IMR-90 (cell line): ENCODE data around the gene CDKN2A.

Experiments used
- CEBPB ChIP-seq: IDR thresholded peaks from 2 replicates; pipeline ENCODE4 v1.6.1; 2012; ENCODE audit warnings: low read depth, low read length, improper control_type of control experiment
- FOS ChIP-seq: fragments of 150-350 bp; IDR thresholded peaks from 2 replicates; pipeline ENCODE4 v1.6.1; 2016; ENCODE audit warnings: low read depth, low read length
- MAFK ChIP-seq: IDR thresholded peaks from 2 replicates; pipeline ENCODE4 v1.6.1; 2012; ENCODE audit warnings: low read depth, low read length, improper control_type of control experiment
- MAZ ChIP-seq: IDR thresholded peaks from 2 replicates; pipeline ENCODE4 v1.6.1; 2012; ENCODE audit warnings: low read depth, mild to moderate bottlenecking, low read length, improper control_type of control experiment, moderate library complexity, borderline replicate concordance
- MXI1 ChIP-seq: IDR thresholded peaks from 2 replicates; pipeline ENCODE4 v1.6.1; 2012; ENCODE audit warnings: low read depth, mild to moderate bottlenecking, low read length, moderate library complexity, borderline replicate concordance
- NFE2L2 ChIP-seq: fragments of 150-350 bp; IDR thresholded peaks from 2 replicates; pipeline ENCODE4 v1.6.1; 2016; ENCODE audit warnings: low read depth, mild to moderate bottlenecking, low read length
- POLR2A ChIP-seq: IDR thresholded peaks from 2 replicates; pipeline ENCODE4 v1.6.1; 2012; ENCODE audit warnings: mild to moderate bottlenecking, low read depth, low read length
- RAD21 ChIP-seq: IDR thresholded peaks from 2 replicates; pipeline ENCODE4 v1.6.1; 2012; ENCODE audit warnings: low read length, improper control_type of control experiment
- RCOR1 ChIP-seq: IDR thresholded peaks from 2 replicates; pipeline ENCODE4 v1.6.1; 2012; ENCODE audit warnings: mild to moderate bottlenecking, low read length, improper control_type of control experiment; ENCODE audit not compliant: insufficient replicate concordance
- RFX5 ChIP-seq: IDR thresholded peaks from 2 replicates; pipeline ENCODE4 v1.8.0; 2012; ENCODE audit warnings: low read depth, mild to moderate bottlenecking, low read length, moderate library complexity
- TF ChIP-seq, protein P1 (sequence below): conservative IDR thresholded peaks from 2 replicates; pipeline ENCODE4 v1.5.1; 2012; ENCODE audit warnings: mild to moderate bottlenecking, low read depth, low read length, improper control_type of control experiment
- TF ChIP-seq, protein P2 (sequence below): fragments of 150-350 bp; IDR thresholded peaks from 2 replicates; pipeline ENCODE4 v1.6.1; 2017; ENCODE audit warnings: mild to moderate bottlenecking, antibody characterized with exemption, low read length, low read depth
- TF ChIP-seq, protein P3 (sequence below): fragments of 150-350 bp; IDR thresholded peaks from 2 replicates; pipeline ENCODE4 v1.6.1; 2016; ENCODE audit warnings: low read depth, mild to moderate bottlenecking, low read length, moderate library complexity, borderline replicate concordance

DNA sequence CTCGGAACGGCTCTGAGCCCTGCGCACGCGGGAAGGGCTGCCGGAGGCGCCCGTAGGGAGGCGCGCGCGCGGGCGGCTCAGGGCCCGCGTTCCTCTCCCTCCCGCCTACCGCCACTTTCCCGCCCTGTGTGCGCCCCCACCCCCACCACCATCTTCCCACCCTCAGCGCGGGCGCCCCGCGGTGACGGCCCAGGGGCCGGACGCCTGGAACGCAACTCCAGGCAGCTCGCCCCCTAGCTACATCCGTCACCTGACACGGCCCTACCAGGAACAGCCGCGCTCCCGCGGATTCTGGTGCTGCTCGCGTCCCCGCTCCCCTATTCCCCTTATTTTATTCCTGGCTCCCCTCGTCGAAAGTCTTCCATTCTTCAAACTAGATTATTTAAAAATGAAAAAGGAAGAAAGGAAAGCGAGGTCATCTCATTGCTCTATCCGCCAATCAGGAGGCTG lies 389 bp upstream of the CDKN2A start, which contains the start of gene CDKN2B-AS1:
- TF ChIP-seq RCOR1: no peak
- no peak for TF ChIP-seq MAFK
- TF ChIP-seq POLR2A: no peak
- TF ChIP-seq, protein P1, sequence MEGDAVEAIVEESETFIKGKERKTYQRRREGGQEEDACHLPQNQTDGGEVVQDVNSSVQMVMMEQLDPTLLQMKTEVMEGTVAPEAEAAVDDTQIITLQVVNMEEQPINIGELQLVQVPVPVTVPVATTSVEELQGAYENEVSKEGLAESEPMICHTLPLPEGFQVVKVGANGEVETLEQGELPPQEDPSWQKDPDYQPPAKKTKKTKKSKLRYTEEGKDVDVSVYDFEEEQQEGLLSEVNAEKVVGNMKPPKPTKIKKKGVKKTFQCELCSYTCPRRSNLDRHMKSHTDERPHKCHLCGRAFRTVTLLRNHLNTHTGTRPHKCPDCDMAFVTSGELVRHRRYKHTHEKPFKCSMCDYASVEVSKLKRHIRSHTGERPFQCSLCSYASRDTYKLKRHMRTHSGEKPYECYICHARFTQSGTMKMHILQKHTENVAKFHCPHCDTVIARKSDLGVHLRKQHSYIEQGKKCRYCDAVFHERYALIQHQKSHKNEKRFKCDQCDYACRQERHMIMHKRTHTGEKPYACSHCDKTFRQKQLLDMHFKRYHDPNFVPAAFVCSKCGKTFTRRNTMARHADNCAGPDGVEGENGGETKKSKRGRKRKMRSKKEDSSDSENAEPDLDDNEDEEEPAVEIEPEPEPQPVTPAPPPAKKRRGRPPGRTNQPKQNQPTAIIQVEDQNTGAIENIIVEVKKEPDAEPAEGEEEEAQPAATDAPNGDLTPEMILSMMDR: no peak
- no peak for TF ChIP-seq CEBPB
- 0 out of 2 replicates have a peak, but pooled peaks have one; percentile 38 for TF ChIP-seq MXI1
- TF ChIP-seq FOS: no peak
- TF ChIP-seq, protein P2, sequence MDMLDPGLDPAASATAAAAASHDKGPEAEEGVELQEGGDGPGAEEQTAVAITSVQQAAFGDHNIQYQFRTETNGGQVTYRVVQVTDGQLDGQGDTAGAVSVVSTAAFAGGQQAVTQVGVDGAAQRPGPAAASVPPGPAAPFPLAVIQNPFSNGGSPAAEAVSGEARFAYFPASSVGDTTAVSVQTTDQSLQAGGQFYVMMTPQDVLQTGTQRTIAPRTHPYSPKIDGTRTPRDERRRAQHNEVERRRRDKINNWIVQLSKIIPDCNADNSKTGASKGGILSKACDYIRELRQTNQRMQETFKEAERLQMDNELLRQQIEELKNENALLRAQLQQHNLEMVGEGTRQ: peak; percentile 59
- peak; percentile 46; the same call in 1 of the 2 replicates for TF ChIP-seq MAZ
- TF ChIP-seq, protein P3, sequence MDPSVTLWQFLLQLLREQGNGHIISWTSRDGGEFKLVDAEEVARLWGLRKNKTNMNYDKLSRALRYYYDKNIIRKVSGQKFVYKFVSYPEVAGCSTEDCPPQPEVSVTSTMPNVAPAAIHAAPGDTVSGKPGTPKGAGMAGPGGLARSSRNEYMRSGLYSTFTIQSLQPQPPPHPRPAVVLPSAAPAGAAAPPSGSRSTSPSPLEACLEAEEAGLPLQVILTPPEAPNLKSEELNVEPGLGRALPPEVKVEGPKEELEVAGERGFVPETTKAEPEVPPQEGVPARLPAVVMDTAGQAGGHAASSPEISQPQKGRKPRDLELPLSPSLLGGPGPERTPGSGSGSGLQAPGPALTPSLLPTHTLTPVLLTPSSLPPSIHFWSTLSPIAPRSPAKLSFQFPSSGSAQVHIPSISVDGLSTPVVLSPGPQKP: no peak
- 0 out of 2 replicates have a peak, but pooled peaks have one; percentile 7 for TF ChIP-seq RAD21
- TF ChIP-seq RFX5: no peak
- TF ChIP-seq NFE2L2: no peak
